HK-2 (cell line): ENCODE data around the gene GSG1L.

Source experiments
- DNase-seq: peaks from one replicate; pipeline ENCODE4 v3.0.0-alpha.2; 2018; ENCODE audit not compliant: unreplicated experiment

The GSG1L gene

GRCh38 chr16:28014851-28015250 lies 48.7 kb downstream of the GSG1L start:
- no peak for DNase-seq

GRCh38 chr16:28013878-28014277 lies 49.6 kb downstream of the GSG1L start:
- DNase-seq = no peak

GRCh38 chr16:28013392-28013791 lies 50.1 kb downstream of the GSG1L start:
- DNase-seq = no peak

GRCh38 chr16:28011971-28012445 lies 51.5 kb downstream of the GSG1L start:
- DNase-seq = no peak

GRCh38 chr16:28011223-28011622 lies 52.3 kb downstream of the GSG1L start:
- DNase-seq = no peak

GRCh38 chr16:28010671-28011070 lies 52.8 kb downstream of the GSG1L start:
- no peak for DNase-seq

GRCh38 chr16:28009586-28010373 lies 53.7 kb downstream of the GSG1L start:
- DNase-seq = no peak

- DNase-seq = no peak
Measured at GRCh38 chr16:28003923-28004322, 59.6 kb downstream of the GSG1L start.

GRCh38 chr16:28003021-28003865 lies 60.3 kb downstream of the GSG1L start:
- no peak for DNase-seq

- no peak for DNase-seq
Measured at GRCh38 chr16:28001642-28002041, 61.9 kb downstream of the GSG1L start.

GRCh38 chr16:28001184-28001583 lies 62.3 kb downstream of the GSG1L start:
- DNase-seq = no peak

- DNase-seq = no peak
Measured at GRCh38 chr16:28000314-28001169, 63.0 kb downstream of the GSG1L start.

GRCh38 chr16:27999687-28000086 lies 63.8 kb downstream of the GSG1L start:
- DNase-seq = no peak

- no peak for DNase-seq
Measured at GRCh38 chr16:27995378-27995777, 68.1 kb downstream of the GSG1L start.

GRCh38 chr16:27994686-27995085 lies 68.8 kb downstream of the GSG1L start:
- DNase-seq = no peak

GRCh38 chr16:27993587-27993986 lies 69.9 kb downstream of the GSG1L start:
- DNase-seq = no peak

GRCh38 chr16:27991876-27992275 lies 71.6 kb downstream of the GSG1L start:
- DNase-seq = no peak

GRCh38 chr16:27985981-27986380 lies 77.5 kb downstream of the GSG1L start:
- no peak for DNase-seq

- DNase-seq = no peak
Measured at GRCh38 chr16:27984121-27984520, 79.4 kb downstream of the GSG1L start.

- no peak for DNase-seq
Measured at GRCh38 chr16:27983244-27983643, 80.3 kb downstream of the GSG1L start.

- no peak for DNase-seq
Measured at GRCh38 chr16:27982184-27982583, 81.3 kb downstream of the GSG1L start.
